Fibroblast of the conjunctiva (primary cell): ENCODE results near the gene CCR1.
"Not testable (repeated sequence)": the region's sequence is repeated elsewhere in the genome, so short reads cannot be mapped to it uniquely, and the experiment has no call there.

Experiments
- DNase-seq: peaks from one replicate; pipeline ENCODE4 v3.0.0-alpha.2; 2010; ENCODE audit warnings: low read depth

CCR1 gene

GRCh38 chr3:46168583-46169345, 39.3 kb downstream of the CCR1 start:
- no peak for DNase-seq

- no peak for DNase-seq
Measured at GRCh38 chr3:46163556-46164041, 44.5 kb downstream of the CCR1 start.

- no peak for DNase-seq
Measured at GRCh38 chr3:46162975-46163555, 45.0 kb downstream of the CCR1 start.

- DNase-seq = not testable (repeated sequence)
Measured at GRCh38 chr3:46157685-46158084, 50.4 kb downstream of the CCR1 start.

- DNase-seq = no peak
Measured at GRCh38 chr3:46154311-46154710, 53.8 kb downstream of the CCR1 start.
